HepG2 (cell line): Measurements from ENCODE around the gene OTUB2. TPM values are rescaled to one million over a fixed set of nuclear protein-coding genes. Genes with fewer than 3 reads are reported as not detected.

ENCODE experiments used
- BCL6 ChIP-seq: IDR thresholded peaks from 2 replicates; pipeline ENCODE4 v1.6.1; 2016; ENCODE audit warnings: missing genetic modification reagents, missing compliant biosample characterization
- ELF4 ChIP-seq: sonication (generic); formaldehyde crosslinking; IDR thresholded peaks from 2 replicates; pipeline ENCODE4 v1.5.0; 2020; ENCODE audit warnings: missing genetic modification reagents, mild to moderate bottlenecking, moderate library complexity, borderline replicate concordance
- FOXA3 ChIP-seq: IDR thresholded peaks from 2 replicates; pipeline ENCODE4 v1.6.1; 2016; ENCODE audit warnings: missing genetic modification reagents, missing compliant biosample characterization
- RXRB ChIP-seq: IDR thresholded peaks from 2 replicates; pipeline ENCODE4 v1.6.1; 2016; ENCODE audit warnings: borderline replicate concordance, missing genetic modification reagents, missing compliant biosample characterization
- YEATS4 ChIP-seq: sonication (generic); formaldehyde crosslinking; IDR thresholded peaks from 2 replicates; pipeline ENCODE4 v1.4.0; 2020; ENCODE audit warnings: missing genetic modification reagents, borderline replicate concordance
- ZNF337 ChIP-seq: sonication (generic); formaldehyde crosslinking; IDR thresholded peaks from 2 replicates; pipeline ENCODE4 v1.5.1; 2020; ENCODE audit warnings: missing genetic modification reagents, low read depth, mild to moderate bottlenecking, borderline replicate concordance
- ZNF850 ChIP-seq: sonication (generic); formaldehyde crosslinking; conservative IDR thresholded peaks from 2 replicates; pipeline ENCODE4 v1.9.0; 2021; ENCODE audit warnings: mild to moderate bottlenecking, missing genetic modification reagents
- ZNF883 ChIP-seq: sonication (generic); formaldehyde crosslinking; IDR thresholded peaks from 2 replicates; pipeline ENCODE4 v1.5.1; 2020; ENCODE audit warnings: mild to moderate bottlenecking, missing genetic modification reagents; ENCODE audit errors: not compliant biosample characterization
- ZSCAN31 ChIP-seq: sonication (generic); formaldehyde crosslinking; IDR thresholded peaks from 2 replicates; pipeline ENCODE4 v1.5.0; 2020; ENCODE audit warnings: low read depth, mild to moderate bottlenecking, missing genetic modification reagents
- polyA plus RNA-seq, 8 experiments: library from polyadenylated mRNA; depleted of rRNA in 3 of 8; stranded (reverse) in 7 of 8; unstranded in 1 of 8; fragments of >200 nt; fragmentation: Illumina TruSeq in 4 of 8; extraction: Trizol in 4 of 8; gene quantifications; 2 replicates each; pipeline versions ENCODE4 v1.2.1 to v1.2.3, GENCODE V29; 2011 to 2016; ENCODE audit warnings: low read depth in 4 of 8, missing spikeins in 1 of 8, mixed read lengths in 1 of 8; ENCODE audit not compliant: insufficient read depth in 1 of 8
- total RNA-seq, 5 experiments: library from RNA; depleted of rRNA; stranded (reverse); fragments of >200 nt; fragmentation: Illumina TruSeq; extraction: Trizol; gene quantifications; 2 replicates each; pipeline ENCODE4 v1.2.3, GENCODE V29; 2016; ENCODE audit warnings: low read depth in 1 of 5
- TF ChIP-seq, protein P1 (sequence below): fragments of 450-650 bp; IDR thresholded peaks from 2 replicates; pipeline ENCODE4 v1.6.1; 2017; ENCODE audit warnings: mild to moderate bottlenecking
- TF ChIP-seq, protein P2 (sequence below): sonication (generic); formaldehyde crosslinking; IDR thresholded peaks from 2 replicates; pipeline ENCODE4 v1.5.0; 2020; ENCODE audit warnings: mild to moderate bottlenecking, missing genetic modification reagents
- TF ChIP-seq, protein P3 (sequence below): sonication (generic); formaldehyde crosslinking; IDR thresholded peaks from 2 replicates; pipeline ENCODE4 v1.9.0; 2022; ENCODE audit warnings: missing genetic modification reagents, mild to moderate bottlenecking, borderline replicate concordance
- TF ChIP-seq, protein P4 (sequence below): sonication (generic); formaldehyde crosslinking; IDR thresholded peaks from 2 replicates; pipeline ENCODE4 v1.4.0; 2020; ENCODE audit warnings: missing genetic modification reagents
- TF ChIP-seq, protein P5 (sequence below): sonication (generic); formaldehyde crosslinking; IDR thresholded peaks from 2 replicates; pipeline ENCODE4 v1.4.0; 2020; ENCODE audit warnings: missing genetic modification reagents
- TF ChIP-seq, protein P6 (sequence below): sonication (generic); formaldehyde crosslinking; IDR thresholded peaks from 2 replicates; pipeline ENCODE4 v1.4.0; 2020; ENCODE audit warnings: mild to moderate bottlenecking, low read depth, missing genetic modification reagents

Gene OTUB2
- total and polyA plus RNA-seq, 2 of the 13 experiments (the other 11 are each of a cell fraction or from before 2014, with no cell fraction given) = 2.2 to 2.4 TPM

DNA sequence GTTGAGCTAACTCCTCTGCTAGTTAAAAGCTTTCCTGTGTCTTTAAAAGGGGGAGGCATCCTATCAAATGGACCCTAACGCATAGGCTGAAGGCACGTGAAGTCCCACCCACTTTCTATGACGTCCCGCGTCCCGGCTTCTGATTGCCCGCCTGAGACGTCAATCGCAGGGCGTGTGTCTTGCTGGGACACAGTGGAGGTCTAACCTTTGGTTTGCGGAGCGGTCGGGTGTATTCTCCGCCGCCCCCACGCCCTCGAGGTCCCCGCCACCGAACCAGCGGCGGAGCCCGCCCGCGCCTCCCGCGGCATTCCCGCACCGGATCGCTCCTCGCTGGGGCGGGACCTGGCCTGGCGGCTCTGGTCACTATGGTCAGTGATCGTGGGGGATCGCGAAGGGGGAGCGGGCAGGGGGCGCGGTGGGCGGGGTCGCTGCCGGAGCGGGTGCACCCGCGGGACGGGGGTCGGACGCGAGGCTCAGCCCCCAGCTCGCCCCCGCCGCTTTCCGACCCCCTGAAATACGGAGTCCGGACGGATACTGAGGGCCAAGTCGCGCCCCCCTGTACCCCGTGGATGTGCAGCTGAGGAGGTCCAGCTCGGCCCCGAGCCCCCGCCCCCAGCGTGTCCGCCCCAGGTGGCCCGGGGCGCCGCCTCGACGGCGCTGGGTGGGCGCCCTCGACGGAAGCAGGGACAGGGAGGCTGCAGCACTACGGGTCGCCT, at the start of gene OTUB2 (continued):
- TF ChIP-seq YEATS4 (CRISPR knock-in tag) (peak; percentile 20; the same call in 1 of the 2 replicates), RXRB (peak; percentile 41), ELF4 (CRISPR knock-in tag) (no peak), ZSCAN31 (CRISPR knock-in tag) (no peak), FOXA3 (no peak; the same call in 1 of the 2 replicates), ZNF337 (CRISPR knock-in tag) (no peak), ZNF850 (CRISPR knock-in tag) (no peak), ZNF883 (CRISPR knock-in tag) (no peak), BCL6 (CRISPR knock-in tag) (peak; percentile 13; the same call in 1 of the 2 replicates)
- TF ChIP-seq, protein P1, sequence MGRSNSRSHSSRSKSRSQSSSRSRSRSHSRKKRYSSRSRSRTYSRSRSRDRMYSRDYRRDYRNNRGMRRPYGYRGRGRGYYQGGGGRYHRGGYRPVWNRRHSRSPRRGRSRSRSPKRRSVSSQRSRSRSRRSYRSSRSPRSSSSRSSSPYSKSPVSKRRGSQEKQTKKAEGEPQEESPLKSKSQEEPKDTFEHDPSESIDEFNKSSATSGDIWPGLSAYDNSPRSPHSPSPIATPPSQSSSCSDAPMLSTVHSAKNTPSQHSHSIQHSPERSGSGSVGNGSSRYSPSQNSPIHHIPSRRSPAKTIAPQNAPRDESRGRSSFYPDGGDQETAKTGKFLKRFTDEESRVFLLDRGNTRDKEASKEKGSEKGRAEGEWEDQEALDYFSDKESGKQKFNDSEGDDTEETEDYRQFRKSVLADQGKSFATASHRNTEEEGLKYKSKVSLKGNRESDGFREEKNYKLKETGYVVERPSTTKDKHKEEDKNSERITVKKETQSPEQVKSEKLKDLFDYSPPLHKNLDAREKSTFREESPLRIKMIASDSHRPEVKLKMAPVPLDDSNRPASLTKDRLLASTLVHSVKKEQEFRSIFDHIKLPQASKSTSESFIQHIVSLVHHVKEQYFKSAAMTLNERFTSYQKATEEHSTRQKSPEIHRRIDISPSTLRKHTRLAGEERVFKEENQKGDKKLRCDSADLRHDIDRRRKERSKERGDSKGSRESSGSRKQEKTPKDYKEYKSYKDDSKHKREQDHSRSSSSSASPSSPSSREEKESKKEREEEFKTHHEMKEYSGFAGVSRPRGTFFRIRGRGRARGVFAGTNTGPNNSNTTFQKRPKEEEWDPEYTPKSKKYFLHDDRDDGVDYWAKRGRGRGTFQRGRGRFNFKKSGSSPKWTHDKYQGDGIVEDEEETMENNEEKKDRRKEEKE = no peak
- TF ChIP-seq, protein P2, sequence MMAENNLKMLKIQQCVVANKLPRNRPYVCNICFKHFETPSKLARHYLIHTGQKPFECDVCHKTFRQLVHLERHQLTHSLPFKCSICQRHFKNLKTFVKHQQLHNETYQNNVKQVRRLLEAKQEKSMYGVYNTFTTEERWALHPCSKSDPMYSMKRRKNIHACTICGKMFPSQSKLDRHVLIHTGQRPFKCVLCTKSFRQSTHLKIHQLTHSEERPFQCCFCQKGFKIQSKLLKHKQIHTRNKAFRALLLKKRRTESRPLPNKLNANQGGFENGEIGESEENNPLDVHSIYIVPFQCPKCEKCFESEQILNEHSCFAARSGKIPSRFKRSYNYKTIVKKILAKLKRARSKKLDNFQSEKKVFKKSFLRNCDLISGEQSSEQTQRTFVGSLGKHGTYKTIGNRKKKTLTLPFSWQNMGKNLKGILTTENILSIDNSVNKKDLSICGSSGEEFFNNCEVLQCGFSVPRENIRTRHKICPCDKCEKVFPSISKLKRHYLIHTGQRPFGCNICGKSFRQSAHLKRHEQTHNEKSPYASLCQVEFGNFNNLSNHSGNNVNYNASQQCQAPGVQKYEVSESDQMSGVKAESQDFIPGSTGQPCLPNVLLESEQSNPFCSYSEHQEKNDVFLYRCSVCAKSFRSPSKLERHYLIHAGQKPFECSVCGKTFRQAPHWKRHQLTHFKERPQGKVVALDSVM = no peak
- TF ChIP-seq, protein P3, sequence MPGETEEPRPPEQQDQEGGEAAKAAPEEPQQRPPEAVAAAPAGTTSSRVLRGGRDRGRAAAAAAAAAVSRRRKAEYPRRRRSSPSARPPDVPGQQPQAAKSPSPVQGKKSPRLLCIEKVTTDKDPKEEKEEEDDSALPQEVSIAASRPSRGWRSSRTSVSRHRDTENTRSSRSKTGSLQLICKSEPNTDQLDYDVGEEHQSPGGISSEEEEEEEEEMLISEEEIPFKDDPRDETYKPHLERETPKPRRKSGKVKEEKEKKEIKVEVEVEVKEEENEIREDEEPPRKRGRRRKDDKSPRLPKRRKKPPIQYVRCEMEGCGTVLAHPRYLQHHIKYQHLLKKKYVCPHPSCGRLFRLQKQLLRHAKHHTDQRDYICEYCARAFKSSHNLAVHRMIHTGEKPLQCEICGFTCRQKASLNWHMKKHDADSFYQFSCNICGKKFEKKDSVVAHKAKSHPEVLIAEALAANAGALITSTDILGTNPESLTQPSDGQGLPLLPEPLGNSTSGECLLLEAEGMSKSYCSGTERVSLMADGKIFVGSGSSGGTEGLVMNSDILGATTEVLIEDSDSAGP (CRISPR knock-in tag) = peak; percentile 100
- TF ChIP-seq, protein P4, sequence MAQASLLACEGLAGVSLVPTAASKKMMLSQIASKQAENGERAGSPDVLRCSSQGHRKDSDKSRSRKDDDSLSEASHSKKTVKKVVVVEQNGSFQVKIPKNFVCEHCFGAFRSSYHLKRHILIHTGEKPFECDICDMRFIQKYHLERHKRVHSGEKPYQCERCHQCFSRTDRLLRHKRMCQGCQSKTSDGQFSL (CRISPR knock-in tag) = peak; percentile 84; the same call in 1 of the 2 replicates
- TF ChIP-seq, protein P5, sequence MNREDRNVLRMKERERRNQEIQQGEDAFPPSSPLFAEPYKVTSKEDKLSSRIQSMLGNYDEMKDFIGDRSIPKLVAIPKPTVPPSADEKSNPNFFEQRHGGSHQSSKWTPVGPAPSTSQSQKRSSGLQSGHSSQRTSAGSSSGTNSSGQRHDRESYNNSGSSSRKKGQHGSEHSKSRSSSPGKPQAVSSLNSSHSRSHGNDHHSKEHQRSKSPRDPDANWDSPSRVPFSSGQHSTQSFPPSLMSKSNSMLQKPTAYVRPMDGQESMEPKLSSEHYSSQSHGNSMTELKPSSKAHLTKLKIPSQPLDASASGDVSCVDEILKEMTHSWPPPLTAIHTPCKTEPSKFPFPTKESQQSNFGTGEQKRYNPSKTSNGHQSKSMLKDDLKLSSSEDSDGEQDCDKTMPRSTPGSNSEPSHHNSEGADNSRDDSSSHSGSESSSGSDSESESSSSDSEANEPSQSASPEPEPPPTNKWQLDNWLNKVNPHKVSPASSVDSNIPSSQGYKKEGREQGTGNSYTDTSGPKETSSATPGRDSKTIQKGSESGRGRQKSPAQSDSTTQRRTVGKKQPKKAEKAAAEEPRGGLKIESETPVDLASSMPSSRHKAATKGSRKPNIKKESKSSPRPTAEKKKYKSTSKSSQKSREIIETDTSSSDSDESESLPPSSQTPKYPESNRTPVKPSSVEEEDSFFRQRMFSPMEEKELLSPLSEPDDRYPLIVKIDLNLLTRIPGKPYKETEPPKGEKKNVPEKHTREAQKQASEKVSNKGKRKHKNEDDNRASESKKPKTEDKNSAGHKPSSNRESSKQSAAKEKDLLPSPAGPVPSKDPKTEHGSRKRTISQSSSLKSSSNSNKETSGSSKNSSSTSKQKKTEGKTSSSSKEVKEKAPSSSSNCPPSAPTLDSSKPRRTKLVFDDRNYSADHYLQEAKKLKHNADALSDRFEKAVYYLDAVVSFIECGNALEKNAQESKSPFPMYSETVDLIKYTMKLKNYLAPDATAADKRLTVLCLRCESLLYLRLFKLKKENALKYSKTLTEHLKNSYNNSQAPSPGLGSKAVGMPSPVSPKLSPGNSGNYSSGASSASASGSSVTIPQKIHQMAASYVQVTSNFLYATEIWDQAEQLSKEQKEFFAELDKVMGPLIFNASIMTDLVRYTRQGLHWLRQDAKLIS (CRISPR knock-in tag) = 0 out of 2 replicates have a peak, but pooled peaks have one; percentile 35
- TF ChIP-seq, protein P6, sequence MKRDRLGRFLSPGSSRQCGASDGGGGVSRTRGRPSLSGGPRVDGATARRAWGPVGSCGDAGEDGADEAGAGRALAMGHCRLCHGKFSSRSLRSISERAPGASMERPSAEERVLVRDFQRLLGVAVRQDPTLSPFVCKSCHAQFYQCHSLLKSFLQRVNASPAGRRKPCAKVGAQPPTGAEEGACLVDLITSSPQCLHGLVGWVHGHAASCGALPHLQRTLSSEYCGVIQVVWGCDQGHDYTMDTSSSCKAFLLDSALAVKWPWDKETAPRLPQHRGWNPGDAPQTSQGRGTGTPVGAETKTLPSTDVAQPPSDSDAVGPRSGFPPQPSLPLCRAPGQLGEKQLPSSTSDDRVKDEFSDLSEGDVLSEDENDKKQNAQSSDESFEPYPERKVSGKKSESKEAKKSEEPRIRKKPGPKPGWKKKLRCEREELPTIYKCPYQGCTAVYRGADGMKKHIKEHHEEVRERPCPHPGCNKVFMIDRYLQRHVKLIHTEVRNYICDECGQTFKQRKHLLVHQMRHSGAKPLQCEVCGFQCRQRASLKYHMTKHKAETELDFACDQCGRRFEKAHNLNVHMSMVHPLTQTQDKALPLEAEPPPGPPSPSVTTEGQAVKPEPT (CRISPR knock-in tag) = 0 out of 2 replicates have a peak, but pooled peaks have one; percentile 23
